ENCODE data around the gene PASK. TPM values are rescaled to one million over a fixed set of nuclear protein-coding genes. Genes with fewer than 3 reads are reported as not detected.

PASK gene
- polyA plus RNA-seq, 1 donor from 2014 or later, result 26.0 TPM

DNA sequence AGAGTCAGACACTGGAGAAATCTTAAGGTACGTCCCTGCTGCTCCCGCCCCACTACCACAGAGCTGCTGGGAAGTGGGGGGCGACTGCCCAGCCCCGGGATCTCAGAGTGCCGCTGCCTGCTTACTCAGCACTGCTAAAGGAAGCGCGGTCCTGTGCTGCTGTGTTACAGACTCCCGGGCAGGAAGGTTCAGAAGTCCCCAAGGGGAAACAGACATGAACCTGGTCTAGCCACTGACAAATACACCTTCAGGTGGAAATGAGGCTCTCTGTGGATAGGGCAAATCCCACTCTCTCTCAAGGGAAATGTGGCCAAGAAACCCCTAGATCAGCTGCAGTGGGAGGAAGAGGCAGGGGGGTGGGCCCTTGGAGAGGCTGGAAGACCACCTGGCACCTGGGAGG is 60.9 kb downstream of the PASK start:
- no peak overlapping the region for H3K9ac ChIP-seq (ENCODE audit: low read length)
- H2AFZ ChIP-seq (ENCODE audit: low read depth, low read length), result no peak overlapping the region
- H3K36me3 ChIP-seq (ENCODE audit: insufficient read depth, low read length), result no peaks in the 10 kb centered on the region
- no peak overlapping the region for H3K4me3 ChIP-seq (ENCODE audit: low read length)
- no peak overlapping the region for H3K4me2 ChIP-seq (ENCODE audit: low read length)
- H3K9me3 ChIP-seq (ENCODE audit: low read length), result no peaks in the 10 kb centered on the region
- no peaks in the 10 kb centered on the region for H3K9me2 ChIP-seq (ENCODE audit: insufficient read depth, low read length)
- no peaks in the 10 kb centered on the region for H3K27me3 ChIP-seq (ENCODE audit: insufficient read depth, low read depth, low read length)
- H4K20me1 ChIP-seq (ENCODE audit: insufficient read depth), result no peaks in the 10 kb centered on the region
- H3K27ac ChIP-seq (ENCODE audit: low read length), result no peak overlapping the region
- TF ChIP-seq POLR2AphosphoS5 (IDR thresholded peaks at IDR 0.05) (no peak), CTCF (IDR thresholded peaks at IDR 0.05; ENCODE audit: poor library complexity, severe bottlenecking) (no peak)
- no peaks in the 10 kb centered on the region for H3F3A ChIP-seq (ENCODE audit: insufficient read depth, low read length, poor library complexity, severe bottlenecking)
- no peaks in the 10 kb centered on the region for H3K79me2 ChIP-seq (replicated peaks; ENCODE audit: insufficient read depth, low read length)

GRCh38 chr2:241087420-241088268 is 61.6 kb downstream of the PASK start:
- Histone ChIP-seq H4K20me1 (ENCODE audit: insufficient read depth) (no peaks in the 10 kb centered on the region), H3K9me2 (ENCODE audit: insufficient read depth, low read length) (no peaks in the 10 kb centered on the region), H3K36me3 (ENCODE audit: insufficient read depth, low read length) (no peaks in the 10 kb centered on the region), H3K27me3 (ENCODE audit: insufficient read depth, low read depth, low read length) (no peaks in the 10 kb centered on the region), H3K27ac (ENCODE audit: low read length) (no peak overlapping the region), H3K9me3 (ENCODE audit: low read length) (no peaks in the 10 kb centered on the region), H3F3A (ENCODE audit: insufficient read depth, low read length, poor library complexity, severe bottlenecking) (no peaks in the 10 kb centered on the region), H3K4me2 (ENCODE audit: low read length) (no peak overlapping the region), H3K9ac (ENCODE audit: low read length) (no peak overlapping the region), H2AFZ (ENCODE audit: low read depth, low read length) (no peak overlapping the region), H3K4me3 (ENCODE audit: low read length) (no peak overlapping the region), H3K79me2 (replicated peaks; ENCODE audit: insufficient read depth, low read length) (no peaks in the 10 kb centered on the region)
- TF ChIP-seq TAF1 (IDR thresholded peaks at IDR 0.05; ENCODE audit: low read depth), result no peak

DNA sequence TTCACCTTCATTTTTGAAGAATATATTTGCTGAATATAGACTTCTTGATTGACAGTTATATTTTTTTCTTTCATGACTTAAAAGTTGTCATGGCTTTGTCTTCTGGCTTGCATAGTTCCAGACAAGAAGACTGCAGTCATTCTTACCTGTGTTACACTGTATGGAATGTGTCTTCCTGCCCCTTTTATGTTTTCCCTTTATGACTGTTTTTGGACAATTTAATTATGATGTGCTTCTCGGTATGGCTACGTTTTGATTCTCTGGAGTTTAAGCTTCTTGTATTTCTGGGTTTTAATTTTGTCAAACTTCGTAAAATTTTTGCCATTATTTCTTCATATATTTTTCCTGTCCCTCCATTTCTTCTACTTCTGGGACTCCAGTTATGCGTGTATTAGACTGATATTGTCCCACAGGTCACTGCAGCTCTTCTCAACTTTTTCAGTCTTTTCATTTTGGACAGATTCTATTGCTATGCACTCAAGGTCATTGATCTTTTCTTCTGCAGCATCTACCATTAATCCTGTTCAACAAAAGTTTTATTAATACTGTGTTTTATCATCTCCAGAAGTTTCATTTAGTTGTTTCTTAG is 64.3 kb downstream of the PASK start:
- Histone ChIP-seq H3K9ac (ENCODE audit: low read length) (no peak overlapping the region), H3K79me2 (replicated peaks; ENCODE audit: insufficient read depth, low read length) (no peaks in the 10 kb centered on the region)

More for the DNA sequence above, 64.3 kb downstream of the PASK start:
- no peaks in the 10 kb centered on the region for H3K9me3 ChIP-seq (ENCODE audit: low read length)
- H3K27ac ChIP-seq (ENCODE audit: low read length), result no peak overlapping the region
- H4K20me1 ChIP-seq (ENCODE audit: insufficient read depth), result no peaks in the 10 kb centered on the region
- no peaks in the 10 kb centered on the region for H3K9me2 ChIP-seq (ENCODE audit: insufficient read depth, low read length)
- no peaks in the 10 kb centered on the region for H3F3A ChIP-seq (ENCODE audit: insufficient read depth, low read length, poor library complexity, severe bottlenecking)
- TF ChIP-seq CTCF (IDR thresholded peaks at IDR 0.05; ENCODE audit: poor library complexity, severe bottlenecking), result no peak
- TF ChIP-seq, protein P1, sequence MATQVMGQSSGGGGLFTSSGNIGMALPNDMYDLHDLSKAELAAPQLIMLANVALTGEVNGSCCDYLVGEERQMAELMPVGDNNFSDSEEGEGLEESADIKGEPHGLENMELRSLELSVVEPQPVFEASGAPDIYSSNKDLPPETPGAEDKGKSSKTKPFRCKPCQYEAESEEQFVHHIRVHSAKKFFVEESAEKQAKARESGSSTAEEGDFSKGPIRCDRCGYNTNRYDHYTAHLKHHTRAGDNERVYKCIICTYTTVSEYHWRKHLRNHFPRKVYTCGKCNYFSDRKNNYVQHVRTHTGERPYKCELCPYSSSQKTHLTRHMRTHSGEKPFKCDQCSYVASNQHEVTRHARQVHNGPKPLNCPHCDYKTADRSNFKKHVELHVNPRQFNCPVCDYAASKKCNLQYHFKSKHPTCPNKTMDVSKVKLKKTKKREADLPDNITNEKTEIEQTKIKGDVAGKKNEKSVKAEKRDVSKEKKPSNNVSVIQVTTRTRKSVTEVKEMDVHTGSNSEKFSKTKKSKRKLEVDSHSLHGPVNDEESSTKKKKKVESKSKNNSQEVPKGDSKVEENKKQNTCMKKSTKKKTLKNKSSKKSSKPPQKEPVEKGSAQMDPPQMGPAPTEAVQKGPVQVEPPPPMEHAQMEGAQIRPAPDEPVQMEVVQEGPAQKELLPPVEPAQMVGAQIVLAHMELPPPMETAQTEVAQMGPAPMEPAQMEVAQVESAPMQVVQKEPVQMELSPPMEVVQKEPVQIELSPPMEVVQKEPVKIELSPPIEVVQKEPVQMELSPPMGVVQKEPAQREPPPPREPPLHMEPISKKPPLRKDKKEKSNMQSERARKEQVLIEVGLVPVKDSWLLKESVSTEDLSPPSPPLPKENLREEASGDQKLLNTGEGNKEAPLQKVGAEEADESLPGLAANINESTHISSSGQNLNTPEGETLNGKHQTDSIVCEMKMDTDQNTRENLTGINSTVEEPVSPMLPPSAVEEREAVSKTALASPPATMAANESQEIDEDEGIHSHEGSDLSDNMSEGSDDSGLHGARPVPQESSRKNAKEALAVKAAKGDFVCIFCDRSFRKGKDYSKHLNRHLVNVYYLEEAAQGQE (IDR thresholded peaks at IDR 0.05; ENCODE audit: borderline replicate concordance), result no peak
- H3K27me3 ChIP-seq (ENCODE audit: insufficient read depth, low read depth, low read length), result no peaks in the 10 kb centered on the region
- H3K4me3 ChIP-seq (ENCODE audit: low read length), result no peak overlapping the region
- H3K4me2 ChIP-seq (ENCODE audit: low read length), result no peak overlapping the region
- H2AFZ ChIP-seq (ENCODE audit: low read depth, low read length), result no peak overlapping the region
- H3K36me3 ChIP-seq (ENCODE audit: insufficient read depth, low read length), result no peaks in the 10 kb centered on the region
